Hepatocyte (in vitro differentiated cells): ENCODE measurements around the gene ASB8. TPM values are rescaled to one million over a fixed set of nuclear protein-coding genes. Genes with fewer than 3 reads are reported as not detected.
"Not testable (repeated sequence)": the region's sequence is repeated elsewhere in the genome, so short reads cannot be mapped to it uniquely, and the experiment has no call there.

Experiments
- DNase-seq: peaks from one replicate; pipeline ENCODE4 v3.0.0-alpha.2; 2016; ENCODE audit warnings: low spot score
- H2AFZ ChIP-seq: fragments of 200-600 bp; sonication (generic); 2 replicates; pipeline ENCODE4 v1.6.0; 2016; ENCODE audit warnings: antibody characterized with exemption, mild to moderate bottlenecking
- H3K27ac ChIP-seq: fragments of 200-600 bp; sonication (generic); 2 replicates; pipeline ENCODE4 v1.5.1; 2016; ENCODE audit warnings: mild to moderate bottlenecking
- H3K27me3 ChIP-seq: fragments of 200-600 bp; sonication (generic); 2 replicates; pipeline ENCODE4 v1.6.1; 2016
- H3K36me3 ChIP-seq: fragments of 200-600 bp; sonication (generic); replicated peaks from 2 replicates; pipeline ENCODE4 v1.5.1; 2016; ENCODE audit warnings: low read depth; ENCODE audit not compliant: insufficient read depth
- H3K4me1 ChIP-seq: fragments of 200-600 bp; sonication (generic); 2 replicates; pipeline ENCODE4 v1.5.1; 2016; ENCODE audit warnings: mild to moderate bottlenecking, moderate library complexity; ENCODE audit not compliant: insufficient read depth
- H3K4me2 ChIP-seq: fragments of 200-600 bp; sonication (generic); 2 replicates; pipeline ENCODE4 v1.6.0; 2016
- H3K4me3 ChIP-seq: fragments of 200-600 bp; sonication (generic); 2 replicates; pipeline ENCODE4 v1.5.1; 2016; ENCODE audit warnings: mild to moderate bottlenecking
- H3K79me2 ChIP-seq: fragments of 200-600 bp; sonication (generic); 2 replicates; pipeline ENCODE4 v1.6.0; 2017; ENCODE audit warnings: mild to moderate bottlenecking
- H3K9me2 ChIP-seq: fragments of 200-600 bp; sonication (generic); replicated peaks from 2 replicates; pipeline ENCODE4 v1.6.0; 2017; ENCODE audit warnings: mild to moderate bottlenecking; ENCODE audit not compliant: insufficient read depth
- H3K9me3 ChIP-seq: fragments of 200-600 bp; sonication (generic); 2 replicates; pipeline ENCODE4 v1.5.1; 2016; ENCODE audit warnings: low read depth, mild to moderate bottlenecking
- H4K20me1 ChIP-seq: fragments of 200-600 bp; sonication (generic); 2 replicates; pipeline ENCODE4 v1.6.0; 2016; ENCODE audit warnings: mild to moderate bottlenecking; ENCODE audit not compliant: insufficient read depth, poor library complexity, severe bottlenecking
- CTCF ChIP-seq: fragments of 200-600 bp; sonication (generic); IDR thresholded peaks from 2 replicates; pipeline ENCODE4 v1.5.1; 2016; ENCODE audit warnings: antibody characterized with exemption, mild to moderate bottlenecking; ENCODE audit not compliant: poor library complexity
- EZH2 ChIP-seq: fragments of 200-600 bp; sonication (generic); IDR thresholded peaks from 2 replicates; pipeline ENCODE4 v1.6.1; 2016; ENCODE audit warnings: antibody characterized with exemption, mild to moderate bottlenecking, borderline replicate concordance
- EZH2phosphoT487 ChIP-seq: fragments of 200-600 bp; sonication (generic); IDR thresholded peaks from one replicate; pipeline ENCODE4 v1.6.1; 2018; ENCODE audit warnings: antibody characterized with exemption, mild to moderate bottlenecking, low read depth, moderate library complexity; ENCODE audit not compliant: unreplicated experiment, severe bottlenecking
- WGBS: methylation state at CpG from one replicate; pipeline ENCODE4 v1.1.6; 2016; ENCODE audit warnings: low lambda C conversion rate; ENCODE audit errors: missing lambda C conversion rate; 5-methylcytosine and 5-hydroxymethylcytosine counted together
- polyA plus RNA-seq: library from polyadenylated mRNA; unstranded; fragments of >200 nt; fragmentation: Nextera tagmentation; extraction: Ambion mirVana; gene quantifications from 2 replicates; pipeline ENCODE4 v1.2.1, GENCODE V29; 2016
- total RNA-seq: library from RNA; depleted of rRNA; stranded (reverse); fragments of >200 nt; gene quantifications from 2 replicates; pipeline ENCODE4 v1.2.3, GENCODE V29; 2014

The ASB8 gene
- total and polyA plus RNA-seq, 2 experiments from 2014 or later = 27.2 to 29.0 TPM

GRCh38 chr12:48118284-48118871 lies 38.9 kb downstream of the ASB8 start:
- Histone ChIP-seq H3K4me2 (peak overlapping the region; percentile 78), H2AFZ (peak overlapping the region; percentile 43), H3K27ac (peak overlapping the region; percentile 61)

GRCh38 chr12:48115957-48116356 lies 41.4 kb downstream of the ASB8 start:
- Histone ChIP-seq H2AFZ (no peak overlapping the region), H3K4me3 (no peak overlapping the region), H3K27me3 (no peaks in the 10 kb centered on the region), H3K9me3 (no peaks in the 10 kb centered on the region), H3K79me2 (peaks cover 11% of the 10 kb centered on the region), H3K4me2 (no peak overlapping the region), H3K9me2 (no peaks in the 10 kb centered on the region), H4K20me1 (no peaks in the 10 kb centered on the region), H3K4me1 (peaks cover 3% of the 10 kb centered on the region), H3K27ac (no peak overlapping the region), H3K36me3 (no peaks in the 10 kb centered on the region)
- TF ChIP-seq CTCF (no peak), EZH2phosphoT487 (no peak), EZH2 (no peak)
- WGBS = 100% methylated on average over 1 of the region's 1 CpG
- no peak for DNase-seq

More at GRCh38 chr12:48118284-48118871, 38.9 kb downstream of the ASB8 start:
- WGBS = 42% methylated on average over 3 of the region's 3 CpGs
- Histone ChIP-seq H3K4me3 (peak overlapping the region; percentile 19), H3K36me3 (no peaks in the 10 kb centered on the region), H3K4me1 (peaks cover 3% of the 10 kb centered on the region), H3K9me2 (no peaks in the 10 kb centered on the region), H3K27me3 (no peaks in the 10 kb centered on the region), H3K79me2 (peaks cover 28% of the 10 kb centered on the region), H4K20me1 (no peaks in the 10 kb centered on the region), H3K9me3 (no peaks in the 10 kb centered on the region)
- DNase-seq = no peak
- TF ChIP-seq CTCF (no peak), EZH2phosphoT487 (no peak), EZH2 (no peak)

GRCh38 chr12:48111312-48111693 lies 46.0 kb downstream of the ASB8 start:
- peaks cover 11% of the 10 kb centered on the region for H3K4me1 ChIP-seq
- DNase-seq, H3K4me3 ChIP-seq, H3K4me2 ChIP-seq, H3K27me3 ChIP-seq, H3K9me3 ChIP-seq, H3K79me2 ChIP-seq, H3K36me3 ChIP-seq, H2AFZ ChIP-seq, H4K20me1 ChIP-seq, H3K9me2 ChIP-seq, H3K27ac ChIP-seq: not testable (repeated sequence)
- 93% methylated on average over 5 of the region's 5 CpGs for WGBS

GRCh38 chr12:48110691-48111311 lies 46.5 kb downstream of the ASB8 start:
- H3K4me3 ChIP-seq = no peak overlapping the region
- no peak overlapping the region for H3K27ac ChIP-seq
- no peaks in the 10 kb centered on the region for H3K27me3 ChIP-seq
- no peaks in the 10 kb centered on the region for H3K9me2 ChIP-seq
- WGBS = 90% methylated on average over 1 of the region's 1 CpG
- no peaks in the 10 kb centered on the region for H3K36me3 ChIP-seq
- H3K79me2 ChIP-seq = peaks cover 2% of the 10 kb centered on the region
- H2AFZ ChIP-seq = no peak overlapping the region
- DNase-seq = no peak
- H3K4me1 ChIP-seq = peaks cover 11% of the 10 kb centered on the region
- H3K4me2 ChIP-seq = no peak overlapping the region
- TF ChIP-seq EZH2phosphoT487 (no peak), EZH2 (no peak), CTCF (no peak)
- no peaks in the 10 kb centered on the region for H3K9me3 ChIP-seq
- no peaks in the 10 kb centered on the region for H4K20me1 ChIP-seq
